Muscle layer of colon (tissue), 2 donors: Measurements from ENCODE around the gene PARVB.

ENCODE experiments used
- H3K27ac ChIP-seq: one replicate; pipeline ENCODE4 v1.7.0; 2013; ENCODE audit warnings: low read depth, mild to moderate bottlenecking, low read length, moderate library complexity
- H3K27me3 ChIP-seq, 2 donors: one replicate each; pipeline ENCODE4 v1.7.0; 2013; ENCODE audit warnings: low read length in 2 of 2, mild to moderate bottlenecking in 2 of 2; ENCODE audit not compliant: insufficient read depth in 2 of 2, control insufficient read depth in 1 of 2
- H3K36me3 ChIP-seq: one replicate; pipeline ENCODE4 v1.7.0; 2013; ENCODE audit warnings: mild to moderate bottlenecking, low read length; ENCODE audit not compliant: insufficient read depth
- H3K4me1 ChIP-seq: one replicate; pipeline ENCODE4 v1.7.0; 2013; ENCODE audit warnings: mild to moderate bottlenecking, low read length; ENCODE audit not compliant: insufficient read depth
- H3K4me3 ChIP-seq, 2 donors: one replicate each; pipeline ENCODE4 v1.7.0; 2013; ENCODE audit warnings: low read length in 2 of 2, low read depth in 1 of 2, mild to moderate bottlenecking in 1 of 2, moderate library complexity in 1 of 2
- H3K9ac ChIP-seq: one replicate; pipeline ENCODE4 v1.7.0; 2013; ENCODE audit warnings: low read length
- H3K9me3 ChIP-seq: one replicate; pipeline ENCODE4 v1.7.0; 2013; ENCODE audit warnings: mild to moderate bottlenecking, low read length
- donor health status: abdominal sarcoma.
- donor health status: Adenocarcinoma of cecum.

Gene PARVB

GRCh38 chr22:44094751-44095302 is 70.7 kb downstream of the PARVB start:
- H3K36me3 ChIP-seq: peaks cover 7% of the 10 kb centered on the region
- no peaks in the 10 kb centered on the region for H3K27me3 ChIP-seq
- no peak overlapping the region for H3K27ac ChIP-seq
- no peak overlapping the region for H3K4me3 ChIP-seq
- H3K9ac ChIP-seq: no peak overlapping the region
- no peaks in the 10 kb centered on the region for H3K9me3 ChIP-seq
- H3K4me1 ChIP-seq: peaks cover 18% of the 10 kb centered on the region

GRCh38 chr22:44096736-44097135 is 72.6 kb downstream of the PARVB start:
- no peaks in the 10 kb centered on the region for H3K9me3 ChIP-seq
- H3K27ac ChIP-seq: no peak overlapping the region
- peaks cover 7% of the 10 kb centered on the region for H3K36me3 ChIP-seq
- H3K9ac ChIP-seq: no peak overlapping the region
- no peaks in the 10 kb centered on the region for H3K27me3 ChIP-seq
- no peak overlapping the region for H3K4me3 ChIP-seq
- H3K4me1 ChIP-seq: no peaks in the 10 kb centered on the region

- Histone ChIP-seq H3K36me3 (peaks cover 7% of the 10 kb centered on the region), H3K9ac (no peak overlapping the region), H3K4me1 (no peaks in the 10 kb centered on the region), H3K4me3 (no peak overlapping the region), H3K27ac (no peak overlapping the region), H3K27me3 (no peaks in the 10 kb centered on the region), H3K9me3 (no peaks in the 10 kb centered on the region)
Observed at GRCh38 chr22:44097263-44098020, 73.3 kb downstream of the PARVB start.

DNA sequence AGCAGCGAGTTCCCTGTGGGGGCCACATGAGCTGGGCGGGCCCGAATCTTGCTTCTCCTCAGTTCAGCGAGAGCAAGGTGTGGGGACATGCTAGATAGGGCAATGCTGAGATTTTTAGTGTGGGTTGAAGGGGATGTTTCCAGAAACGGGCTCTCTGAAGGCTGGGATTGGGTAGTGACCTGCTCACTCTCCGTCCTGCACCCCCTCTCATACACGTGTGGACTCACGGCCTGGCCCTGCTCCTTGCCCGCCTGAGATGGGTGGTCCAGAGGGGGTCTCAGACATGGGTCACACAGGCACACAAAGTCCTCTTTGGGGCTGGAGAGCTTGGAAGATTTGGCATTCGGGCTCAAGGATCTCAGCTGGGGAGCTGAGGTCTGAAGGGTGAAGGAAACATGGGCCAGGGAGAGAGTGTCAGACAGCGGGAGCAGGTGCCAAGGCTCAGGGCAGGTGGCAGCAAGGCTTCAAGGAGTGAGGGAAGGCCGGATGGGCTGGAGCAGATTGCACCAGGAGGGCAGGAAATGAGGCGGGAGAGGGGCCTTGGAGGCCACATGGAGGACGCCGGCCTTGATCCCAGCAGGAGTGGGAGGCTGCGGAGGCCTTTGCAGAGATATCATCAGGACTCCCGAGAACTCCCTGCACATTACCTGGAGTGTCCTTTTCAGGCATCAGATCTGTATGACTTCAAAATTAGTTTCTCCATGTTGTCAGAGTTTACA is 74.1 kb downstream of the PARVB start:
- no peak overlapping the region for H3K9ac ChIP-seq
- no peaks in the 10 kb centered on the region for H3K9me3 ChIP-seq
- H3K4me3 ChIP-seq: no peak overlapping the region
- H3K27me3 ChIP-seq: no peaks in the 10 kb centered on the region
- H3K36me3 ChIP-seq: peaks cover 7% of the 10 kb centered on the region
- H3K4me1 ChIP-seq: no peaks in the 10 kb centered on the region
- H3K27ac ChIP-seq: no peak overlapping the region

DNA sequence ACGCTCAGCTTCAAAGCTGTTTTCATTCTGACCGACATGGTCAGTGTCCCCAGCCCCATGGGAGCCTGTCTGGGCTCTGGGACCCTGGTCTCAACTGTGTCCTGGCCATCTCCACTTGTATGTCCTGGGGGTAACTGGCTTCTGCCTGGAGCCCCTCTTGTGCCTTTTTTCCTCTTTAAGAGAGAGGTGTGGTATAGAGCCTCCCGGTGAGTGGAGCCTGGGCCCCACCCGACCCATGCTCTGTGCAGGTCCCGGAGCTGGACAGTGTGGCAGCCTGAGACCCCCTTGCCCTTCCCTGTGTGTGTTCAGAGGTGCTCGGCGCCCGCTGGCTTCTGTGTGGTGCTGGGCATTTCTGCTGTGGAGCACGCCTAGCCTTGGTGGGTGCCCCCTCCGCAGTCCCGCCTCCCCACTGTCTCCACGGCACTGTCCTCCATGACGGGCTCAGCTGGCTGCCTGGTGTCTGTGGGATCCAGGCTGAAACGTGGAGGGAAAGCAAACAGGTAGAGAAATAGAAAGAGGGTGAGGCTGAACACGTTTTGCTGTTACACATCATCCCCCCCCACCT is 74.9 kb downstream of the PARVB start:
- Histone ChIP-seq H3K9me3 (no peaks in the 10 kb centered on the region), H3K36me3 (peaks cover 7% of the 10 kb centered on the region), H3K4me3 (no peak overlapping the region)

GRCh38 chr22:44099696-44100095 is 75.6 kb downstream of the PARVB start:
- Histone ChIP-seq H3K9ac (no peak overlapping the region), H3K4me1 (no peaks in the 10 kb centered on the region), H3K36me3 (peaks cover 4% of the 10 kb centered on the region)

More for the DNA sequence above, 74.9 kb downstream of the PARVB start:
- no peak overlapping the region for H3K9ac ChIP-seq
- no peaks in the 10 kb centered on the region for H3K27me3 ChIP-seq
- H3K4me1 ChIP-seq: no peaks in the 10 kb centered on the region
- H3K27ac ChIP-seq: no peak overlapping the region

GRCh38 chr22:44100411-44100810 is 76.3 kb downstream of the PARVB start:
- Histone ChIP-seq H3K9ac (no peak overlapping the region), H3K4me1 (no peaks in the 10 kb centered on the region), H3K27ac (no peak overlapping the region), H3K4me3 (no peak overlapping the region), H3K36me3 (peaks cover 5% of the 10 kb centered on the region), H3K27me3 (no peaks in the 10 kb centered on the region), H3K9me3 (no peaks in the 10 kb centered on the region)

More at GRCh38 chr22:44099696-44100095, 75.6 kb downstream of the PARVB start:
- Histone ChIP-seq H3K4me3 (no peak overlapping the region), H3K9me3 (no peaks in the 10 kb centered on the region), H3K27ac (no peak overlapping the region), H3K27me3 (no peaks in the 10 kb centered on the region)

DNA sequence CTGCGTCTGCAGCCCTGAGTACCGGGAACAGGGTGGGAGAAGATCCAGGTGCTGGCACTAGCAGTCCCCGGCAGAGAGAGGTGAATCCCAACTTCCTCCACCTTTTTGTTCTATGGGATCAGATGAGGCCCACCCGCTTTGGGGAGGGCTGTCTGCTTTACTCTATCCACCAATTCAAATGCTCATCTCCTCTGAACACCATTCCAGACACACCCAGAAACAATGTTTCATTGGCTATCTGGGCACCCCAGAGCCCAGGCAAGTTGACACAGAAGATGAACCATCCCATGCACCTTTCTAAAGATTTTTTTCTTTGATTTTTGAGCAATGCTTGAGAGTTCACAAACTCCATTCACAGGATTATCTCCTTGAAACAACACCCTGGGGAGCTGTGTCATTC is 78.0 kb downstream of the PARVB start:
- H3K4me1 ChIP-seq: no peaks in the 10 kb centered on the region
- H3K4me3 ChIP-seq: no peak overlapping the region
- H3K27me3 ChIP-seq: no peaks in the 10 kb centered on the region
- H3K9ac ChIP-seq: no peak overlapping the region
- H3K36me3 ChIP-seq: peaks cover 5% of the 10 kb centered on the region
- H3K27ac ChIP-seq: no peak overlapping the region
- no peaks in the 10 kb centered on the region for H3K9me3 ChIP-seq

DNA sequence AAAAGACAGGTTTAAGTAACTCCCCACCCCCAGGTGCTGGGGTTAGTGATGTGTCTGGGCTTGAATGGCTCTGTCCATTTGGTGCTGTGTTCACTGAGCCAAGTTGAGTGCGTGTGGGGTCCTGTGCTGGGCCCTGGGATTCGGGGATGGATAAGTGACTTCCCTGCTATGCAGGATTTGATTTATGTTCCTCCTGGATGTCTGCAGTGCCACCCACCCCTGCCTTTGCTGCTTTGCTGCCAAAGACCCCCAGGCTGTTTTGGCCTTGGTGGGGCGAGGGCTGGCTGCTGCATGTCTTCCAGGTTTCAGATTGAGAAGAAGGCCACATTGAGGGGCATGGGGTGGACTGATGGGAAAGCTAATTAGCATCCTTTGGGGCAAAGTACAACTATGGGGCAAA is 78.8 kb downstream of the PARVB start:
- Histone ChIP-seq H3K9me3 (no peaks in the 10 kb centered on the region), H3K4me1 (no peaks in the 10 kb centered on the region), H3K36me3 (peaks cover 5% of the 10 kb centered on the region), H3K27me3 (no peaks in the 10 kb centered on the region), H3K27ac (no peak overlapping the region), H3K4me3 (no peak overlapping the region), H3K9ac (no peak overlapping the region)

DNA sequence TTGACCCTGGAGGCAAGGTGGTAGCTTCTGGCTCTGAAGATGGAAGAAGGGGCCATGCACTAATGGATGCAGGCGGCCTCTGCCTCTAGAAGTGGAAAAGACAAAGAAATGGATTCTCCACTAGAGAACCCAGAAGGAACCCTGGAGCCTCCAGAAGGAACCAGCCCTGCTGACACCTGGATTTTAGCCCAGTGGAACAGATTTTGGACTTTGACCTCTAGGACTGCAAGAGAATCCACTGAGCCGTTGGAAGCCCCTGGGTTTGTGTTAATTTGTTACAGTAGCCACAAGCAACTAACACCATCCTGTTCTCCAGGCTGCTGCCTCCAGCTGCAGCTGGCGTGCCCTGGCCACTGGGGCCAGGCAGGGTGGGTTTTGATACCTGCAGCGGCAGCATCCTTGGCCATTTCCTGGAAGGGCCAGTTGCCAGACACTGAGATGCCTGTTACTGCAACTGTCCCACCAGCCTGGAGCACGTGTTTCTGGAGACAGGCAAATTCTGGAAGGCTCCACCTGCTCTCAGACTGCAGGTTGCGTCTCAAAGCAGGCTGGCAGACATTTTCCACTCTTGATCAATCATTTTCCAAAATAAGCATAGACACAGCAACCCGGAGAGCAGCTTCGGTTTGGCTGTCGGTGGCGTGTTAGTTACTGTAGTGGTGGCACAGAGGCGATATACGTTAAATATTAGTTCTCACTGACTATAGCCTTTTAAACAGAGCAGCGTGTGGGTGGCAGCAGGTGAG is 79.8 kb downstream of the PARVB start:
- H3K4me1 ChIP-seq: no peaks in the 10 kb centered on the region
- H3K4me3 ChIP-seq: no peak overlapping the region
- H3K36me3 ChIP-seq: peaks cover 5% of the 10 kb centered on the region
- H3K27me3 ChIP-seq: no peaks in the 10 kb centered on the region
- H3K9me3 ChIP-seq: no peaks in the 10 kb centered on the region
- no peak overlapping the region for H3K9ac ChIP-seq
- no peak overlapping the region for H3K27ac ChIP-seq

GRCh38 chr22:44107340-44107739 is 83.2 kb downstream of the PARVB start:
- Histone ChIP-seq H3K4me1 (no peaks in the 10 kb centered on the region), H3K27me3 (no peaks in the 10 kb centered on the region), H3K9me3 (no peaks in the 10 kb centered on the region), H3K4me3 (no peak overlapping the region), H3K9ac (no peak overlapping the region), H3K36me3 (peaks cover 5% of the 10 kb centered on the region), H3K27ac (no peak overlapping the region)
